GM19351 (cell line): ENCODE results near the gene ZNF785.
"Not testable (repeated sequence)": the region's sequence is repeated elsewhere in the genome, so short reads cannot be mapped to it uniquely, and the experiment has no call there.

Experiments
- ATAC-seq: cut with Tn5 transposase; IDR thresholded peaks from one replicate; pipeline ENCODE4 v1.9.1; 2021; ENCODE audit warnings: mild to moderate bottlenecking, moderate library complexity; ENCODE audit not compliant: unreplicated experiment

Gene ZNF785

DNA sequence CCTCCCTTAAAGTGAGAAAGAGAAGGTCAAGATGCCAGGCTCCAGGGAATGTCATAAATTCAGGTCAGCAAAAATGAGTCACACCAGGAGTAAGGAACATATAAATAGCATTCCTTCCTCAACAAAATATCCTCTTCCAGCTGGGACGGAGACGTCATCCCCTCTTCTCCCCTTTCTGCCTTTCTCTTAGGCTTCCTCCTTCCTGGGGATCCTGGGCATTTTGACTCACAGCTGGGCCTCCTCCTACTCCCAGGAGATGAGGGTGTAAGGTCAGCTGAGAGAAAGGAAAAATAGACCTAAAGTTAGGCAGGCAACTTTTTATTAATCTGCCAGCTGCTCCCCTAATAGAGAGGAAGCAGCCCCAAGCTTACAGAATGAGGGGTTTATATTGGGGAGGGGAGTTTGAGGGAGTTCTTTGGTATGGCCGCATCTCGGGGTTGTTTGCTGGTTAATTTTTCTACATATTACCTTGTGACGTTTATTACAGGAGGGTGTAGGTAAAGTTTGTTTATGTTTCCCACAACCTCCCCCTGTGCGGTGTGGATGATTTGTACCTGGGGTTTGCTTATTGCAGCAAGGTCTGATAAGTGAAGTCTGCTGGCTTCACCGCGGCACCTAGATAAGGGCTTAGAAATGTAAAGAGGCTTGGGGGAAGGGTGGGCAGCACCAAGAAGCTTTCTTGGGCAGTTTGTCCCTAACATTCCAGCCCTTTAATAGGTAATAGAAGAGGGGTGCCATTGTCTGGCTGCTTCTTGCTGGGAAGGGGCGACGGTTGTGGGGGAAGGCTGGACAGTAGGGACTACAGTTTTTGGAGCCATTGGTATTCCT is 43.8 kb downstream of the ZNF785 start:
- no peak for ATAC-seq

DNA sequence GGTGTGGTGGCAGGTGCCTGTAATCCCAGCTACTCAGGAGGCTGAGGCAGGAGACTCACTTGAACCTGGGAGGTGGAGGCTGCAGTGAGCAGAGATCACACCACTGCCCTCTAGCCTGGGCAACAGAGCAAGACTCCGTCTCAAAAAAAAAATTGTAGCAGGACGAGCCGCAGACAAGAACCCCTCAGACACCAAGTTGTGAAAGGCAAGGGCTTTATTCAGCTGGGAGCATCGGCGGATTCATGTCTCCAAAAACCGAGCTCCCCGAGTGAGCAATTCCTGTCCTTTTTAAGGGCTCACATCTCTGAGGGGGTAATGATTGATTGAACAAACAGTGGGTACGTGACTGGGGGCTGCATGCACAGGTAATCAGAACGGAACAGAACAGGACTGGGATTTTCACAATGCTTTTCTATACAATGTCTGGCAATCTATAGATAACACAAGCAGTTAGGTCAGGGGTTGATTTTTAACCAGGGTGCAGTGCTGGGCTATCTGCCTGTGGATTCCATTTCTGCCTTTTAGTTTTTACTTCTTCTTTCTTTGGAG is 44.5 kb downstream of the ZNF785 start:
- not testable (repeated sequence) for ATAC-seq

DNA sequence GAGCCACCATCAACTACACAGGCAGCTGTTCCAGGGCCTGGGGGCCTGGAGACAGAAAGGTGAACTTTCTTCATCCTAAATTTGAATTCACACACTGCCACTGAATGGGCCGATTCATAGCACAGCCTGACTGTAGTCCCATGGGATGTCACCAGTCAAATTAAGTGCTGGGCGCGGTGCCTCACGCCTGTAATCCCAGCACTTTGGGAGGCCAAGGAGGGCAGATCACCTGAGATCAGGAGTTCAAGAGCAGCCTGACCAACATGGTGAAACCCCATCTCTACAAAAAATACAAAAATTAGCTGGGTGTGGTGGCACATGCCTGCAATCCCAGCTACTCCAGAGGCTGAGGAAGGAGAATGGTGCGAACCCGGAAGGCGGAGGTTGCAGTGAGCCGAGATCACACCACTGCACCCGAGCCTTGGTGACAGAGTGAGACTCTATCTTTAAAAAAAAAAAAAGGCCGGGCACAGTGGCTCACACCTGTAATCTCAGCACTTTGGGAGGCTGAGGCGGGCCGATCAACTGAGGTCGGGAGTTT is 45.4 kb downstream of the ZNF785 start:
- not testable (repeated sequence) for ATAC-seq

DNA sequence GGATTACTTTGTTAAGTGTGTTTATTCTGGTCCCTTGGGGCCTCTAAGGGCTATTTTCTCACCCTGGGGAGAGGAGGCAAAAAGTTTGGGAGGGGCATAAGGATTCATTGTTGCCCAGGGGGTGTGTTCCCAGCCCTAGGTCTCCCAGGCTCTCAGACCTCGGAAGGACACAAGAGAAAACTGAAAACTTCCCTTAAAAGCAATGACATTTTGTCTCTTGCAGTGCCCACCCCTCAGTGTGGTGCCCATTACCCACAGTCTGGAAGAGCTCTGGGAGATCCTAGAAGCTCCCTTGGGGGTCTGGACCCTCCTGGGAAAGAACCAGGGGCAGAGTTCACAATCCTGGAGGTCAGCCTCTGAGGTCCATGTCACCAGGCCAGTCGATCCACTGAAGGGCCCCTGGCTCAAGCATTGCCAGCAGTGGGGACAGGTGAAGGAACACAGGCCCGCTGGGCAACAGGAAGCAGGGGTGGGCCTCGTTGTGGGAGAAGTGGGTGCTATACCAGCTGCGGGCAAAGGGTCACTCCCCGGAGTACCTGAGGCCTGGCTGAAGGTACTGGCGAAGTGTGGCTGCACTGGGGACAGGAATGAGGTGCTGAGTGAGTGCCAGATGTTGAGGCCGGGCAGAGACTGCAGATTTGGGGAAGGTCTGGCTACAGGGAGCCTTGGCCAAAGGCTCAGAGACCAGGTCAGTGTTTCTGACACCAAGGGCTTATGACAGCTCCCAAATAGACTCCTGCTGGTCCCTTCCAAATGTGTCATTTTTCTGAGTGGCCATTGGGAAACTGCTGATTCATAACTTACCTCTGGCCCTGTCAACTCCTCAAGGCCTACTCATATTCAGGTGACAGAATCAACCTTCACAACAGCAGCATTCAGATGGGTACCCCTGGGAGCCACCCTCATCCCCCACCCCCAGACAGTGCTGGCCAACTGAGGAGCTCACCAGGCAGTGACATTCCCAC is 46.2 kb downstream of the ZNF785 start:
- ATAC-seq, result no peak

DNA sequence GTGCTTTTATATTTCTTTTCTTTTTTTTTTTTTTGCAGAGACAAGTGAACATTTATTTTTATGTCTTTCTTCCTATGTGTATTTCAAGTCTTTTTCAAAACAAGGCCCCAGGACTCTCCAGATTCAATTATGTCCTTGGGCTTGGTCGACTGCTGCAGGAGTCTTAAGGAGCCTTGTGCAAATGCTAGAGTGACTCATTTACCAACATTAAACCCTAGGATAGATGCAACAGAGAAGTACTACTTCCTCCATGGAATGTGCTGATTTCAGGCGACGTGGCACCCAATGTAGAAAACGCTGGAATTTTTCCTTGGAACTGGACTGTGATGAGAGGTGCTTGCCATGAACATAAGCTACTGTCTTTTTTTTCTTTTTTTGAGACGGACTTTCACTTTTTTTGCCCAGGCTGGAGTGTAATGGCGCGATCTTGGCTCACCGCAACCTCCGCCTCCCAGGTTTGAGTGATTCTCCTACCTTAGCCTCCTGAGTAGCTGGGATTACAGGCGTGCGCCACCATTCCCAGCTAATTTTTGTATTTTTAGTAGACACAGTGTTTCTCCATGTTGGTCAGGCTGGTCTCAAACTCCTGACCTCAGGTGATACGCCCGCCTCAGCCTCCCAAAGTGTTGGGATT is 49.0 kb downstream of the ZNF785 start:
- ATAC-seq, result not testable (repeated sequence)

DNA sequence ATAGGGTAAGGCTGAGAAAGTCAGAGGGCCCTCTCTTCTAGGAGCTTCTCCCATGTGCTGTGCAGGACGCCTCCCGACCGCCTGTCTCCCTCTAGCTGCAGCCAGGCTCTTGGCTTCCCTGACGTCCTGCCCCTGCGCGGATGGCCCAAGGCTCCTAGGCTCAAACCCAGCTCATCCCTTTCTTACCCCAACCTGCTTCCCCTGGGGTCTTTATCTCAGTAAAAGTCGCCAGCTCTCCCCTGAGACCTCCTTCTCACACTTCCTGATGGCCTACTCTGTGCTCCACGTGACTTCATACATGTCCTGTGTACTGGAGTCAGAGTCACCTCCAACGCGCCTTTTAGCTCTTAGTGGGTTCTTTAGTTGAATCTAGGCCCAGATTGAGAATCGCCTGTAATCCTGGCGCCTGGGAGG is 49.7 kb downstream of the ZNF785 start:
- peak; percentile 45 for ATAC-seq

DNA sequence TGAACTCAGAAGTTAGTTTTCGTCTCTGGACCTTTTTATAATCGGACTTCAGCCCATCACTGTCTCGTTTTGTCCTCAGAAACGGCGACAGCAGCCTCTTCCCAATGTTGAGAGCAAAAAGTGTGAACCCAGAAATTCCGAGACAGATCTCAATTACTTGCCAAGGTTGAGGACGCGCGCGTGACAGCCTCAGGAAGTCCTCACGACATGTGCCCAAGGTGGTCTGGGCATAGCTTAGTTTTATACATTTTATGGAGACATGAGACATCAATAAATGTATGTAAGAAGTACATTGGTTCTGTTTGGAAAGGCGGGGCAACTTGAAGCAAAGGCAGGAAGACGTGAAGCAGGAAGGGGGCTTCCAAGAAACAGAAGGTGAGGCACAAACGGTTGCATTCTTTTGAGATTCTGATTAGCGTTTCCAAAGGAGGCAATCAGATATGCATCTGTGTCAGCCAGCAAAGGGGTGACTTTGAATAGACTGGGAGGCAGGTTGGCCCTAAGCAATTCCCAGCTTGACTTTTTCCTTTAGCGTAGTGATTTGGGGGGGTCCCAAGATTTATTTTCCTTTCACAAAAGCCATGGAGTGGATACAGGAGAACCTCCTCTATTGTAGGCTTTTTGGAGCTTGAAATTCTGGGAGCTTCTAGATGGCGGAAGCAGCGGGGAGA is 50.3 kb downstream of the ZNF785 start:
- peak; percentile 15 for ATAC-seq

DNA sequence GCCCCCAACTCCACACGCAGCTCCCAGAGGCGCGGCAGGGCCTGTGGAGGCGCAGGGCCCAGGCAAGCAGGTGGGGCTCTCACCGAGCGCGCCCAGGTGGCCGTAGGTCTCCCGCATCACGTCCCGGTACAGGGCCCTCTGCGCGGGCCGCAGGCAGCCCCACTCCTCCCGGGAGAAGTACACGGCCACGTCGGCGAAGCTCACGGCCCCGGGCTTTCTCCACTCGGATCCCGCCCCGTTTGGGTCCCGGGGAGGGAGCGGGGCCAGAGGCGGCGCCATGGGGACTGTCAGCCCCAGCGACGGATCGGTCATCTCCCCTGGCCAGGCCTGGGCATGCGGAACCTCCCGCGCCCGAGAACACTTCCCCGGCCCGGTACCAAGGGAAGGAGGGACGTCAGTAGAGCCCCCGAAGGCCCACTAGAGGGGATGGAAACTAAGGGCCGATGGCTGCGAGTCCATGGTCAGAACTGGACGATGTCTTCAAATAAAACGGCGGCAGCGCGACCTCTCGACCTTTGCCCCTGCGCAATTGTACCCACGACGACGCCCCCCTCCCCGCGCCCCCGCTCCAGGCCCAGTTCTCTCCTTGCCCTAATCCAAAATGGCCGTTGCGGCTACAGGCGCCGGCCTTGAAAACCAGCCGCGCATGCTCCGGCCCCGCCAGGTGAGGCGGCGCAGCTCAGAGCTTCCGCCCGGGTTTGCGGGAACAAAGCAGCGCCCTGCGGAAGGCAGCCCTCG is 51.0 kb downstream of the ZNF785 start, which contains the start of gene ZNF747:
Gene ZNF747, minus strand, starts transcription at position 491 of the 738 bp plus-strand sequence. Its CDS starts 179 bp downstream, at position 312.
- peak; percentile 54 for ATAC-seq

DNA sequence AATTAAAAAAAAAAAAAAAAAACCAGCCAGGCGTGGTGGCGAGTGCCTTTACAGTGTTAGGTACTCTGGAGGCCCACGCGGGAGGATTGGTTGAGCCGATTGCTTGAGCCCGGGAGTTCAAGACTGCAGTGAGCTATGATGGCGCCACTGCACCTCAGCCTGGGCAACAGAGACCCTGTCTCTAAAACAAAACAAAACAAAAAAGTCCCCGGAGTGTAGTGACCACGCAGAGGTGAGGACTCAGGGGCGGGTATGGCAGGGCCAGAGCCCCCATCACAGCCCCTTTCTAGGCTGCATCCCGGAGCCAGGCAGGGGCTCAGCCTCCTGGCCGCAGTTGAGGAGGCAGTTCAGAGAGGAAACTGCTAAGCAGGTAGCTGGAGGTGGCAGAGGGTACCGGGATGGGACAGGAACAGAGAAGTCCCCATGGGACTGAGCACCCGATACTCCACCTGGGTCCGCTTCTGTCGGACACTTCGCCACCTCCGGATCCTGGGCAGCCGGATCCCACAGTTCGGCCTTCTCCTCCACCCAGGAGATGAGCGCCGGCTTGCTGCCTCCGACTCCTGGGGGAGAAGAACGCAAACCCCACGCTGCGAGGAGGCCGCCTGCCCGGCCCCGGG is 51.6 kb downstream of the ZNF785 start:
- ATAC-seq, result peak; percentile 17

DNA sequence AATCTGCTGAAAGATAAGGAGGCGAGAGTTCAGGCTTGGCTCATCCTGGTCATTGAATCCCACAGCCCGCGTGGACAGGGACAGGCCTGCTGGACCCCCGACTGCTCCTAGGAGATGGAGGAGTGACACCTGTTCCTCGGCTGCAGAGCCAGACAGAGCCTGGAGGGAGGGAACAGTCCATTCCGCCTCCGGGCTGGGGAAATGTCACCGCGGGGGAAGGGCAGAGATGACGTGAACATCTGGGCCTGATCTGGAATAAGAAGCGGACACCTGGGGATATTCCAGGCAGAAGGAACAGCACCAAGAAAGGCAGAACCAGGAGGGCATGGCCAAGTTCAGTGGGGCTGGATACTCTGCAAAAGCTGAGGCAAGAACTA is 52.4 kb downstream of the ZNF785 start:
- ATAC-seq, result no peak

DNA sequence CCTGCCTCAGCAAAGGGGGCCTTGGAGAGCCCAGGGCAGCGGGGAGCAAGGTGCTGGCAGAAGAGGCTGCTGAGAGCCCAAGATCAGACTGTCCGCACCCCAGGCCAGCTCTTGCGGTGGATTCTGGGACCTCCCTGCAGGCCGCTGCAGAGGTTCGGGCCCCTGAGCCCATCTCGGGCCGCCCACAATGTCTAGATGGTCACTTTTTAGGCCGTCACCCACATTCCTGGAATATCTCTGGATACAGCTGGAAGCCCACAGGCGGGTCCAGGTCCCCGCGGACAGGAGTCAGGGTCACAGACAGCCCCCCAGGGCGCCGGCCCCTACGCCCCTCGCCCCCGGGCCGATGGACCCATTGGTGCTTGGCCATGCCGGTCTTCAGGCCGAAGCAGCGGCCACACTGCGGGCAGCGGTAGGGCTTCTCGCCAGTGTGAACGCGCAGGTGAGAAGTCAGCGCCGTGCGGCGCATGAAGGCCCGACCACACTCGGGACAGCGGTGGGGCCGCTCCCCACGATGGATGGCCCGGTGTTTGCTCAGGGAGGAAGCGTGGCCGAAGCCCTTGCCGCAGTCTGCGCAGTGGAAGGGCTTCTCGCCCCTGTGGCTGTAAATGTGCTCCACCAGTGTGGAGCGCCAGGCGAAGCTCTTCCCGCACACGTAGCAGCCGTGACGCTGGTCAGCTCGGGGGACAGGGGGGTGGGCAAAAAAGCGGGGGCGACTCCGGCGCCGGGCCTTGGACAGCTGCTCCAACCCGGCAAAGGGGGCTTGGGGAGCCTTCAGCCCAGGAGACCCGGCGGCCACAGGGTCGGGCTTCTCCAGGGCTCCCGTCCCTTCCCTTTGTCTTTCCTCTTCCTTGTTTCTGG is 53.0 kb downstream of the ZNF785 start:
- ATAC-seq, result no peak
